ENCODE results near the gene CCDC200. TPM values are rescaled to one million over a fixed set of nuclear protein-coding genes. Genes with fewer than 3 reads are reported as not detected.
"Not testable (repeated sequence)": the region's sequence is repeated elsewhere in the genome, so short reads cannot be mapped to it uniquely, and the experiment has no call there.

The CCDC200 gene
- not detected for total RNA-seq
- long read RNA-seq, partial matches to known transcripts, result 0 of 2 reads
- long read RNA-seq, other reads (novel, unspliced or antisense), result 2 of 2 reads

DNA sequence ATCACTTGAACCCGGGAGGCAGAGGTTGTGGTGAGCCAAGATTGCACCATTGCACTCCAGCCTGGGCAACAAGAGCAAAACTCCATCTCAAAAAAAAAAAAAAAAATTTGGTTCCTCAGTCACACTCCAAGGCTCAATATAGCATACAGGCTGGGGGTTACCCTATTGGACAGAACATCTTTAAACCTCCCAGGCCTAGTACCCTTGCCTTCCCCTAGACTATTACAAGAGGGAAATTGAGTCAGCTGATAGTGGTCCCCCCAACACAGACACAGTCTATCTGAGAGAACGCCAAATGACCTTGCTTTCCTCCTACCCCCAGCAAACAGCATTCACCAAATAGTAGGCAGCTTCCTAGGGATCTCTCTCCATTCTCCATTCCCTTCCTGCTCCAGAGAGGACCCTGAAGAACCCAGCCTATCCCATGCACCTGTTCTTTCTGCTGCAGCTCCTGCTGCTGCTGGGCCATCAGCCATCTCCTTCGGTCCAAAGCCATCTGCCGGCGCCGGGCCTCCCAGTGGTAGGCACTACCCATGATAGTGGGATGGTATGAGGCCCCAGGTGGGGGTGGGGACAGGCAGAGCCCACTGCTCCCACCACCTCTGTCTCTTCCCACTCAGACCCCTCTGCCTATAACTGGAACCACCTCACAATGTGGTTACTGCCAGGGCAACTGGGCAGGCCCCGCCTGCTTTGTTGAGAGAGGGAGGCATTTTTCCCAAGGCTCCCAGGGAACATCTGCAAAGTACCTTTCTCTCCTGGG, at the start of gene CCDC200:
TSS of gene CCDC200 (minus strand) at position 604 of the 763 bp plus-strand sequence. CDS start at position 535, 69 bp downstream.
- intact Hi-C loops (cut with DNase I), result not testable (repeated sequence)
- ATAC-seq, result peak in 1 of 2 donors; percentile 44

DNA sequence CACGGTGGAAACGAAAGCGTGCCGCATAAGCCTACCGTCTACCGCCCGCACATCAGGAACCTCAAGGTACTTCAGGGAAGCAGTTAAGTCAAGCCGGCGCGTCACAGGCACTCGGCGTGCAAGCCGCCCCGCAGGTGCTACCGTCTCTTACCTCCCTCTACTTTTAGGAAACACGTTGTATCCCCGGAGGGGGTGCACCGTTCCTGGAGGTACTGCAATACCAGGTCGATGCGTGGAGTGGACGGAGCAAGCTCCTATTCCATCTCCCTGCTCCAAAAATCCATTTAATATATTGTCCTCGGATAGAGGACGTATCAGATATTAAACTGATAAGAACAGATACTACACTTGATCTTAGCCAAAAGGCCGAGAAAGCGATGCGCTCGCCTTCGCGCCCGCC, 44.5 kb upstream of the CCDC200 start:
- ATAC-seq; intact Hi-C loops (cut with DNase I): not testable (repeated sequence)

More for the DNA sequence above, at the start of gene CCDC200:
- not testable (repeated sequence) for DNase-seq

DNA sequence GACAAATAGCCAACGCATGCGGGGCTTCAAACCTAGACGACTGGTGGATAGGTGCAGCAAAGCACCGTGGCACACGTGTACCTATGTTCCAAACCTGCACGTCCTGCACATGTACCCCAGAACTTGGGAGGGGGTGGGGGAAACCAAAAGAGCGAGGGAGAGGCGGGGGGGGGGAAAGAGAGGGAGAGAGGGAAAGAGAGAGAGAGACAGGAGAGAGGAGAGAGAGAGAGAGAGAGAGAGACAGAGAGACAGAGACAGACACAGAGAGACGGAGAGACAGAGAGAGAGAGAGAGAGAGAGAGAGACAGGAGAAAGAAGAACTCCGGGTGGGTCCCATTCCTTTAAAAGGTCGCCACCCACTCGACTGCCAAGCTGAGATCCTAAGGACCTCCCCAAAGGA, 44.1 kb upstream of the CCDC200 start:
- DNase-seq; ATAC-seq; intact Hi-C loops (cut with DNase I): not testable (repeated sequence)

More for the DNA sequence above, 44.5 kb upstream of the CCDC200 start:
- not testable (repeated sequence) for DNase-seq

DNA sequence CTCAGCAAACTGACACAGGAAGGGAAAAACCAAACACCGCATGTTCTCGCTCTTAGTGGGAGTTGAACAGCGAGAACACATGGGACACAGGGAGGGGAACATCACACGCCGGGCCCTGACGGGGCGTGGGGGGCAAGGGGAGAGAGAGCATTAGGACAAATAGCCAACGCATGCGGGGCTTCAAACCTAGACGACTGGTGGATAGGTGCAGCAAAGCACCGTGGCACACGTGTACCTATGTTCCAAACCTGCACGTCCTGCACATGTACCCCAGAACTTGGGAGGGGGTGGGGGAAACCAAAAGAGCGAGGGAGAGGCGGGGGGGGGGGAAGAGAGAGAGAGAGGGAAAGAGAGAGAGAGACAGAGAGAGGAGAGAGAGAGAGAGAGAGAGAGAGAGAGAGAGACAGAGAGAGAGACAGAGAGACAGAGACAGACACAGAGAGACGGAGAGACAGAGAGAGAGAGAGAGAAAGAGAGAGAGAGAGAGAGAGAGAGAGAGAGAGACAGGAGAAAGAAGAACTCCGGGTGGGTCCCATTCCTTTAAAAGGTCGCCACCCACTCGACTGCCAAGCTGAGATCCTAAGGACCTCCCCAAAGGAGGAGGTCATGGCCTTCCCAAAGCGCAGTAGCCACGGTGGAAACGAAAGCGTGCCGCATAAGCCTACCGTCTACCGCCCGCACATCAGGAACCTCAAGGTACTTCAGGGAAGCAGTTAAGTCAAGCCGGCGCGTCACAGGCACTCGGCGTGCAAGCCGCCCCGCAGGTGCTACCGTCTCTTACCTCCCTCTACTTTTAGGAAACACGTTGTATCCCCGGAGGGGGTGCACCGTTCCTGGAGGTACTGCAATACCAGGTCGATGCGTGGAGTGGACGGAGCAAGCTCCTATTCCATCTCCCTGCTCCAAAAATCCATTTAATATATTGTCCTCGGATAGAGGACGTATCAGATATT, 42.4 kb upstream of the CCDC200 start:
- DNase-seq; intact Hi-C loops (cut with DNase I); ATAC-seq: not testable (repeated sequence)

DNA sequence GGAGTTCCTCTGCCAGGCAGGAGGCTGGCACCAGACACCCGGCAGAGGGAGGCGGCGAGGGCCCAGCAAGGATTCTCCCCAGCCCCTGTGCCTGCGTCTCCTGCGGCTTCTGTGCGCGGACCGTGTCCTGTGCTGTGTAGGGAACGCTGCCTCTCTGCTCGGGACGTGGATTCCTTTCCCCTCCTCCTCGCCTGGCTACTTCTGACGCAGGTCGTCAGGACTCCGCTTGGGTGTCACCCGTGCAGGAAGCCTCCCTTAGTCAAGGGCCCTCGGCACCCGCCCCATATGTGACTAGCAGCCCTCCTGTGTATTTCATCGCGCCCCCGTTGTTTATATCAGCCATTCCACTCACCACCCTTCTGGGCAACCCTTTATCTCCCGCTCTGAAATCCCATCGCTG, 18.0 kb upstream of the CCDC200 start:
- intact Hi-C loops (cut with DNase I); ATAC-seq: not testable (repeated sequence)

DNA sequence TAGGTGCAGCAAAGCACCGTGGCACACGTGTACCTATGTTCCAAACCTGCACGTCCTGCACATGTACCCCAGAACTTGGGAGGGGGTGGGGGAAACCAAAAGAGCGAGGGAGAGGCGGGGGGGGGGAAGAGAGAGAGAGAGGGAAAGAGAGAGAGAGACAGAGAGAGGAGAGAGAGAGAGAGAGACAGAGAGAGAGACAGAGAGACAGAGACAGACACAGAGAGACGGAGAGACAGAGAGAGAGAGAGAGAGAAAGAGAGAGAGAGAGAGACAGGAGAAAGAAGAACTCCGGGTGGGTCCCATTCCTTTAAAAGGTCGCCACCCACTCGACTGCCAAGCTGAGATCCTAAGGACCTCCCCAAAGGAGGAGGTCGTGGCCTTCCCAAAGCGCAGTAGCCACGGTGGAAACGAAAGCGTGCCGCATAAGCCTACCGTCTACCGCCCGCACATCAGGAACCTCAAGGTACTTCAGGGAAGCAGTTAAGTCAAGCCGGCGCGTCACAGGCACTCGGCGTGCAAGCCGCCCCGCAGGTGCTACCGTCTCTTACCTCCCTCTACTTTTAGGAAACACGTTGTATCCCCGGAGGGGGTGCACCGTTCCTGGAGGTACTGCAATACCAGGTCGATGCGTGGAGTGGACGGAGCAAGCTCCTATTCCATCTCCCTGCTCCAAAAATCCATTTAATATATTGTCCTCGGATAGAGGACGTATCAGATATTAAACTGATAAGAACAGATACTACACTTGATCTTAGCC, 12.4 kb upstream of the CCDC200 start:
- DNase-seq; intact Hi-C loops (cut with DNase I); ATAC-seq: not testable (repeated sequence)

More for the DNA sequence above, 18.0 kb upstream of the CCDC200 start:
- not testable (repeated sequence) for DNase-seq

DNA sequence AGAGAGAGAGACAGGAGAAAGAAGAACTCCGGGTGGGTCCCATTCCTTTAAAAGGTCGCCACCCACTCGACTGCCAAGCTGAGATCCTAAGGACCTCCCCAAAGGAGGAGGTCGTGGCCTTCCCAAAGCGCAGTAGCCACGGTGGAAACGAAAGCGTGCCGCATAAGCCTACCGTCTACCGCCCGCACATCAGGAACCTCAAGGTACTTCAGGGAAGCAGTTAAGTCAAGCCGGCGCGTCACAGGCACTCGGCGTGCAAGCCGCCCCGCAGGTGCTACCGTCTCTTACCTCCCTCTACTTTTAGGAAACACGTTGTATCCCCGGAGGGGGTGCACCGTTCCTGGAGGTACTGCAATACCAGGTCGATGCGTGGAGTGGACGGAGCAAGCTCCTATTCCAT, 11.2 kb upstream of the CCDC200 start:
- DNase-seq; ATAC-seq; intact Hi-C loops (cut with DNase I): not testable (repeated sequence)

DNA sequence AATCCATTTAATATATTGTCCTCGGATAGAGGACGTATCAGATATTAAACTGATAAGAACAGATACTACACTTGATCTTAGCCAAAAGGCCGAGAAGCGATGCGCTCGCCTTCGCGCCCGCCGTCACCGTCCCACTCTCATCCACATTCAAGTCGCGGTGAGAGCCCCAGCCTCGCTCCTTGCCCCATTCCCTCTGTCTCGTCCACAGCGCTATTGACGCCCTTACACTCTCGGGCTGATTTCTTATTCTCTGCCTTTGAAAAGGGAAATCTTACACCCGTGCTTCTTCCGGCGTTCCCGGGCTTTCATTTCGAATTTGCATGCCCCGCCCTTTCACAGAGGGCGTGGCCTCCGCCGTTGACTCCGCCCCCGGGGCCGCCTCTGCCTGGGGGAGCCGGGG, 5.5 kb upstream of the CCDC200 start, which contains the start of gene RNU2-1:
TSS of gene RNU2-1 (minus strand) at position 101 of the 400 bp plus-strand sequence.
- DNase-seq; ATAC-seq; intact Hi-C loops (cut with DNase I): not testable (repeated sequence)

DNA sequence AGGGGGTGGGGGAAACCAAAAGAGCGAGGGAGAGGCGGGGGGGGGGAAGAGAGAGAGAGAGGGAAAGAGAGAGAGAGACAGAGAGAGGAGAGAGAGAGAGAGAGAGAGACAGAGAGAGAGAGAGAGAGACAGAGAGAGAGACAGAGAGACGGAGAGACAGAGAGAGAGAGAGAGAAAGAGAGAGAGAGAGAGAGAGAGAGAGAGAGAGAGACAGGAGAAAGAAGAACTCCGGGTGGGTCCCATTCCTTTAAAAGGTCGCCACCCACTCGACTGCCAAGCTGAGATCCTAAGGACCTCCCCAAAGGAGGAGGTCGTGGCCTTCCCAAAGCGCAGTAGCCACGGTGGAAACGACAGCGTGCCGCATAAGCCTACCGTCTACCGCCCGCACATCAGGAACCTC, 4.8 kb upstream of the CCDC200 start:
- DNase-seq; ATAC-seq; intact Hi-C loops (cut with DNase I): not testable (repeated sequence)

DNA sequence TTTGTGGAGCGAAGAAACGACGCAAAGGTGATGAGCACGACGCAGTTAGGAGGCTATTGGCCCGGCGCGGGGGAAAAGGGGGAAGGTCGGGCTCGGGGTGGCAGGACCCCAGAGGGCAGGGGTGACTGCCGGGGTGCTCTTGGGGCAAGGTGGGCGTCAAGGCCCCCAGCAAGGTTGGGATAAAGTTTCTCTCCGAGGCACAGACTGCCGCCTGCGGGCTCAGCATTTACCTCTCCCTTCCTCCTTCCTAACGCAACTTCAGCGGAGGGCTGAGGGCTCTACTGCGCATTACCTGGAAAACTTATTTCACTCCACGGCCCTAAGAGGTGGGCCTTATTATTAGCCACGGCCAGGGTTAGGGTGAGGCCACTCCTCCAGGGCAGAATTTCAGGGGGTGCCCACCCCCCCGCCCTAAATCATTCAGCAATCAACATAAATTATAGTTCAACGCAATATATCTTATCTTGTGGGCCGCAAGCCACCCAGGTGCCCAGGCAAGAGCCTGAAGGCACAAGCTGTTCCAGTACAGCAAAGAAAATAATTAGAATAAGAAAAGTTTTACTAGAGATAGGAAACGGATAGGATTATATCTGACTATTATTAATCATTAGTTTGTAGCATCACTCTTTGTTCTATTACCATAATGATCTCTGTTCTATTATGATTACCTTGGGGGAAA, 3.7 kb upstream of the CCDC200 start:
- DNase-seq, result peak; percentile 56
- intact Hi-C loops (cut with DNase I), result not testable (repeated sequence)

DNA sequence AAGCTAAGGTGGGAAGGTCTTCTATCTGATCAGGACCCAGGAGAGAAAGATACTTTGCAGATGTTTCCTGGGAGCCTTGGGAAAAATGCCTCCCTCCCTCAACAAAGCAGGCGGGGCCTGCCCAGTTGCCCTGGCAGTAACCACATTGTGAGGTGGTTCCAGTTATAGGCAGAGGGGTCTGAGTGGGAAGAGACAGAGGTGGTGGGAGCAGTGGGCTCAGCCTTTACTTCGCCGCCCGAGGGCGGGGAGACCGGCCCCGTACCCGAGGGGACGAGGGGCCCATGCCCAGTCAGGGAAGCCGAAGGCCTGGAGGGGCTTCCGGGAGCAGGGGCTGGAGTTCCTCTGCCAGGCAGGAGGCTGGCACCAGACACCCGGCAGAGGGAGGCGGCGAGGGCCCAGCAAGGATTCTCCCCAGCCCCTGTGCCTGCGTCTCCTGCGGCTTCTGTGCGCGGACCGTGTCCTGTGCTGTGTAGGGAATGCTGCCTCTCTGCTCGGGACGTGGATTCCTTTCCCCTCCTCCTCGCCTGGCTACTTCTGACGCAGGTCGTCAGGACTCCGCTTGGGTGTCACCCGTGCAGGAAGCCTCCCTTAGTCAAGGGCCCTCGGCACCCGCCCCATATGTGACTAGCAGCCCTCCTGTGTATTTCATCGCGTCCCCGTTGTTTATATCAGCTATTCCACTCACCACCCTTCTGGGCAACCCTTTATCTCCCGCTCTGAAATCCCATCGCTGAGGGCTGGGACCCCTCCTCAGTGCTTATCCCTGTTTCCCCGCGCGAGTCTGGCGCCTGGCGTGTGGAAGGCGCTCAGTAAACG, 3.0 kb upstream of the CCDC200 start:
- intact Hi-C loops (cut with DNase I); DNase-seq: not testable (repeated sequence)
- peak in 1 of 2 donors; percentile 68 for ATAC-seq

More for the DNA sequence above, 3.7 kb upstream of the CCDC200 start:
- not testable (repeated sequence) for ATAC-seq

DNA sequence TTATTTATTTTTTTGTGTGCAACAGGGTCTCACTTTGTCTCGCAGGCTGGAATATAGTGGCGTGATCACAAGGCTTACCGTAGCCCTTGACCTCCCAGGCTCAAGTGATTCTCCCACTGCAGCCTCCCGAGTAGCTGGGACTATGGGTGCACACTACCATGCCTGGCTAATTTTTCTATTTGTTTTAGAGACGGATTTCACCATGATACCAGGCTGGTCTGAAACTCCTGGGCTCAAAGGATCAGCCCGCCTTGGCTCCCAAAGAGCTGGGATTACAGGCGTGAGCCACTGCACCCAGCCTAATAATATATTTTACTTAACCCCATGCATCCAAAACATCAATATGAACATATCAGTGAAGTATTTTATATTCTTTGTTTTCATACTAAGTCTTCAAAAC, 2.0 kb downstream of the CCDC200 start:
- ATAC-seq (no peak), DNase-seq (no peak)

DNA sequence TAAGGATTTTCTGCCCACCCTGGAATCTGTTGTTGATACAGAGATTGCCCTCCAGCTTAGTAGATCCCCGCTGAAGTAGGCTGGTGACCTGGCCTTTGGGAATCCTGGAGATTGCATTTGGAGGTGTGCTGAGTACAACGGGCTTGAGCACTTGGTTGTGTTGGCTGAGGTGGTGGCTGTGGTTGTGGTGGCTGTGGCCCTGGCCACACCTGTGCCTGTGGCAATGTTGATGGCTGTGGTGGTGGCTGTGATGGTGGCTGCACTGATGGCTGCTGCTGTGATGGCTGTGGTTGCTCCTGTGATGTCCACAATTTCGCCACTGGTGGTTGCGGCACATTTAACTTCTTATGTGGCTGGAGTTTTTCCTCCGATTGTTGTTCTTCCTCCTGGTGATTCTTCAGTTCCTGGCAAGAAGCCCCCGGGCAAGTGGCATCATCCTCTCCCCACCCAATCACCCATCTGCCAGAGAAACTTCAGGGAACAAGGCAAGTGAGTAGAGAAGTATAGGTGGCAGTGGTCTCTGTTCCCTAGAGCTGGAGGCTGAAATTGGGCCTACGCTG, 4.2 kb downstream of the CCDC200 start:
- intact Hi-C loops (cut with DNase I), result no loop called here
- ATAC-seq (no peak), DNase-seq (no peak)

More for the DNA sequence above, 2.0 kb downstream of the CCDC200 start:
- intact Hi-C loops (cut with DNase I), result no loop called here

DNA sequence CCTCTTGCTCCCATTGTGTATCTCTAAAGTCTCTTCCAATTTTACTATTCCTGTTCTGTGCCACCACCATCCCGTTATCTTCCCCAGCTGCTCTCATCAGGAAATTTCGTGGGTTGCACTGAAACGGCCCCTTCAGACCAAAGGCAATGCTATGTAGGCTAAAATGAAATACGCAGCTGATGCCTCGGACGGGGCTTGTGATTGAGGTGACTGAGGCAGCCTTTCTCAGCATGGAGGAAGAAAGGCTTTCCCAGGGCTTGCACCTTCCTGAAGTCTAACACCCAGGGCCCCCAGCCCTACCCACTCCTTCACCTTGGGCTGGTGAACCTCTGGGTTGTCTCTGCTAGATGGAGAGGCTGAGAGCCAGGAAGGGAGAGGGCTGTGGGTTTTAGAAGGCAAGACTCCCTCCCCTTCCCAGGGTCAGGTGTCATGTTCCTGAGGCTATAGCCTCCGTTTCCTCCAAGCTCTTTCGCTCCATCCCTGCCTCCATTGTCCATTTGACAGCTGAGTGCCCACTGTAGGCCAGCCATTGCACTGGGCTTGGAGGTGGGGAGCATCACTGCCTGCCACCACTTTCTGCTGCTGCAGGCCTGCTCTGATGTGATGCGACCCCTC, 7.8 kb downstream of the CCDC200 start:
- intact Hi-C loops (cut with DNase I), result no loop called here
- no peak for ATAC-seq
- DNase-seq, result no peak

DNA sequence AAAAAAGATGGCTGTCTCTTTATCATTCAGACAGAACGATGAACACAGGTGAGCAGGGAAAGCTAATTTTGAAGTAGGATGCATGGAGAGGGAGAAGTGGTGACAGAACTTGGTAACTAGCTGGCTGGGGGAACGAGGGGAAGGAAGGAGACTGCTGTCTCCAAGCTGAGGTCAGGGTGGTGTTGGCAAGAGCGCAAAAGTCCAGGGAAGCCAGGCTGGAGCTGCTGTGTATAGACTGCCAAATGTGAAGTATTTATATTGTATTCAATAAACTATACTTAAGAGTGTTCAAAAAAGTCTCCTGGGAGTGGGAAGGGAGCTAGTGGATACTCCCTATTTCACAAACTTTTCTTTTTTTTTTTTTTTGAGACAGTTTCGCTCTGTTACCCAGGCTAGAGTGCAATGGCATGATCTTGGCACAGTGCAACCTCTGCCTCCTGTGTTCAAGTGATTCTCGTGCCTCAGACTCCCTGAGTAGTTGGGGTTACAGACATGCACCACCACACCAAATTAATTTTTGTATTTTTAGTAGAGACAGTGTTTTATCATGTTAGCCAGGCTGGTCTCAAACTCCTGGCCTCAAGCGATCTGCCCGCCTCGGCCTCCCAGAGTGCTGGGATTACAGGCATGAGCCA, 8.6 kb downstream of the CCDC200 start:
- no peak for ATAC-seq
- no peak for DNase-seq
- intact Hi-C loops (cut with DNase I), result no loop called here

DNA sequence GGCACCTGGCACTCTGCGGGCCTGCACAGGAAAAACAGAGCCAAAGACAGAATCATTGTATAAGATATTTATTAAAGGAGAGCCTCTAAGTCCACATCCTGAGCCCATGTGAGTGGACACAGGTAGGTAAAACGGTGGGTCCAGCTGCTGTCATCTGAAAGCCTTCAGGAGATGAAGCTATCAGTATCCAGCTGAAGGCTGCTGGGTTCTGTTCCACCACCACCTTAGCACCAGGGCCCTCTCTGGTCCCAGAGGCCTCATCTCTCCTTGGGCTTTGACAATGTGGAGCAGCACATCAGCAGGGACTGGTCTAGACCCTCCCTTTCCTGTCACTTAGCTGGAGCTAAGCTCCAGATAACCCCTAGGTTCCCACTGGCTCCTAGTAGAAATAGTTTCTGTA, 9.4 kb downstream of the CCDC200 start:
- no peak for DNase-seq
- intact Hi-C loops (cut with DNase I), result no loop called here

More for the DNA sequence above, 9.4 kb downstream of the CCDC200 start:
- no peak for ATAC-seq

Data from left cardiac atrium (tissue), 4 donors.